K562 (cell line): ENCODE data around the gene CLIC1. TPM values are rescaled to one million over a fixed set of nuclear protein-coding genes. Genes with fewer than 3 reads are reported as not detected.

Experiments used
- BHLHE40 ChIP-seq: IDR thresholded peaks from 2 replicates; pipeline ENCODE4 v1.6.1; 2011; ENCODE audit warnings: low read length, improper control_type of control experiment
- CXXC5 ChIP-seq: fragments of 250-450 bp; sonication (Bioruptor Pico); IDR thresholded peaks from 2 replicates; pipeline ENCODE4 v1.8.0; 2022; ENCODE audit warnings: inconsistent platforms, mild to moderate bottlenecking, moderate library complexity
- DIDO1 ChIP-seq: fragments of 450-650 bp; IDR thresholded peaks from 2 replicates; pipeline ENCODE4 v1.6.1; 2016; ENCODE audit warnings: low read depth, missing biosample characterization, missing genetic modification characterization
- NELFE ChIP-seq: IDR thresholded peaks from 2 replicates; pipeline ENCODE4 v1.6.1; 2011; ENCODE audit warnings: mild to moderate bottlenecking; ENCODE audit not compliant: insufficient read depth, insufficient read length
- RBBP5 ChIP-seq: fragments of 200-600 bp; sonication (generic); IDR thresholded peaks from 2 replicates; pipeline ENCODE4 v1.6.1; 2012; ENCODE audit warnings: borderline replicate concordance, mild to moderate bottlenecking, low read length, control low read depth, inconsistent platforms; ENCODE audit not compliant: insufficient read depth, poor library complexity, severe bottlenecking
- SIN3A ChIP-seq, 2 experiments: fragments of 150-350 bp in 1 of 2; IDR thresholded peaks; 2 replicates each; pipeline ENCODE4 v1.6.1; 2011 to 2016; ENCODE audit warnings: borderline replicate concordance in 2 of 2, low read depth in 2 of 2, low read length in 2 of 2, mild to moderate bottlenecking in 2 of 2, moderate library complexity in 2 of 2; ENCODE audit not compliant: control insufficient read depth in 1 of 2
- TBL1XR1 ChIP-seq, 2 experiments: IDR thresholded peaks; 2 replicates each; pipeline ENCODE4 v1.6.1; 2012; ENCODE audit warnings: improper control_type of control experiment in 2 of 2, low read length in 2 of 2, mild to moderate bottlenecking in 1 of 2
- ZNF12 ChIP-seq: sonication (generic); formaldehyde crosslinking; IDR thresholded peaks from 2 replicates; pipeline ENCODE4 v1.4.0; 2020; ENCODE audit warnings: mild to moderate bottlenecking, missing genetic modification reagents
- ZNF764 ChIP-seq: fragments of 250-450 bp; sonication (Bioruptor Pico); IDR thresholded peaks from 2 replicates; pipeline ENCODE4 v1.4.0; 2020; ENCODE audit warnings: low read depth, mild to moderate bottlenecking, moderate library complexity
- ZSCAN32 ChIP-seq: fragments of 450-650 bp; formaldehyde crosslinking; IDR thresholded peaks from 2 replicates; pipeline ENCODE4 v1.4.0; 2020; ENCODE audit warnings: mild to moderate bottlenecking, moderate library complexity
- polyA plus RNA-seq, 8 experiments: library from polyadenylated mRNA; depleted of rRNA in 4 of 8; stranded (reverse) in 5 of 8; unstranded in 3 of 8; fragments of >200 nt; fragmentation: Nextera tagmentation in 2 of 8; fragmentation: Illumina TruSeq in 1 of 8; extraction: Ambion mirVana in 2 of 8; extraction: Trizol in 1 of 8; gene quantifications; 2 replicates each; pipeline versions ENCODE4 v1.2.1 to v1.2.3, GENCODE V29; 2011 to 2014; ENCODE audit warnings: inconsistent platforms in 1 of 8, missing spikeins in 1 of 8
- total RNA-seq, 7 experiments: library from RNA; depleted of rRNA in 6 of 7; stranded (reverse); fragments of >200 nt in 6 of 7; fragmentation: Illumina TruSeq in 2 of 7; extraction: Trizol in 2 of 7; gene quantifications; 2 replicates each; pipeline versions ENCODE4 v1.2.1 to v1.2.3, GENCODE V29; 2011 to 2021; ENCODE audit warnings: low replicate concordance in 1 of 7
- TF ChIP-seq, protein P1 (sequence below): sonication (generic); formaldehyde crosslinking; IDR thresholded peaks from 2 replicates; pipeline ENCODE4 v1.8.0; 2022; ENCODE audit warnings: mild to moderate bottlenecking, low read depth, missing genetic modification reagents
- TF ChIP-seq, protein P2 (sequence below): fragments of 450-650 bp; IDR thresholded peaks from 2 replicates; pipeline ENCODE4 v1.6.1; 2016; ENCODE audit warnings: borderline replicate concordance
- TF ChIP-seq, protein P3 (sequence below): fragments of 150-350 bp; conservative IDR thresholded peaks from 2 replicates; pipeline ENCODE4 v1.6.1; 2014; ENCODE audit warnings: low read length
- TF ChIP-seq, protein P4 (sequence below): sonication (generic); formaldehyde crosslinking; IDR thresholded peaks from 2 replicates; pipeline ENCODE4 v1.8.0; 2023; ENCODE audit warnings: mild to moderate bottlenecking, missing genetic modification reagents
- TF ChIP-seq, protein P5 (sequence below), 2 experiments: fragments of 450-650 bp in 1 of 2; IDR thresholded peaks; 2 replicates each; pipeline ENCODE4 v1.6.1; 2011 to 2017; ENCODE audit warnings: low read depth in 2 of 2, antibody characterized with exemption in 1 of 2, borderline replicate concordance in 1 of 2, low read length in 1 of 2, mild to moderate bottlenecking in 1 of 2, mixed read lengths in 1 of 2; ENCODE audit not compliant: control insufficient read depth in 1 of 2

The CLIC1 gene
- total and polyA plus RNA-seq, 9 of the 15 experiments (the other 6 are each of a cell fraction or from before 2014, with no cell fraction given), result 1,267 to 2,419 (median 1,808) TPM

DNA sequence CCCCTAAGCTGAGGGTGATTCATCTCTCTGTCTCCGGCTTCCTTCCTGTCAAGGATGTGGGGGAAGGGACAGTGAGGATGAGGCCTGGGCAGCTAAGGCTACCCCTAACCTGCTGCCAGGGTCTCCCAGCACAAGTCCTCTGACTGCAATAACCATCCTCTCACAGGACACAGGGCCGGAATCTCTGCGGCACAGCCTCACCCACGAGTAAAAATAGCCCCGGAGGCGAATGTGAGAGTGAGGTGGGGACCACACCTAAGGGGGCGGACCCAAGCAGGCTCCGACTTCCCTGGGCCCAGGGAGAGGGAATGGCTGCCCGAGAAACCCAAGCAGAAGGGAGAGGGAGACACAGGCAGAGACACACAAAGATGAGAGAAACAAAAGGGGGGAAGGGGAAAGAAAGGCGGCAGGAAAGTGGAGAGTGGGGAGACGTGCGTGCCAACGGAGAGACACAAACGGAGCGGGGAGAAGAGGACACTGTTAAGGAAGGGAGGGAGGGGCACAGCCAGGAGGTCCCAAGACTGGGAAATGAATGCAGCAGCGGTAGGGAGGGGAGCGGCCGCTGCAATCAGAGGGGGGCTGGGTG, 1.4 kb downstream of the CLIC1 start (continued):
- TF ChIP-seq, protein P1, sequence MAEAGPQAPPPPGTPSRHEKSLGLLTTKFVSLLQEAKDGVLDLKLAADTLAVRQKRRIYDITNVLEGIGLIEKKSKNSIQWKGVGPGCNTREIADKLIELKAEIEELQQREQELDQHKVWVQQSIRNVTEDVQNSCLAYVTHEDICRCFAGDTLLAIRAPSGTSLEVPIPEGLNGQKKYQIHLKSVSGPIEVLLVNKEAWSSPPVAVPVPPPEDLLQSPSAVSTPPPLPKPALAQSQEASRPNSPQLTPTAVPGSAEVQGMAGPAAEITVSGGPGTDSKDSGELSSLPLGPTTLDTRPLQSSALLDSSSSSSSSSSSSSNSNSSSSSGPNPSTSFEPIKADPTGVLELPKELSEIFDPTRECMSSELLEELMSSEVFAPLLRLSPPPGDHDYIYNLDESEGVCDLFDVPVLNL, result peak; percentile 73; the same call in 1 of the 2 replicates
- TF ChIP-seq, protein P2, sequence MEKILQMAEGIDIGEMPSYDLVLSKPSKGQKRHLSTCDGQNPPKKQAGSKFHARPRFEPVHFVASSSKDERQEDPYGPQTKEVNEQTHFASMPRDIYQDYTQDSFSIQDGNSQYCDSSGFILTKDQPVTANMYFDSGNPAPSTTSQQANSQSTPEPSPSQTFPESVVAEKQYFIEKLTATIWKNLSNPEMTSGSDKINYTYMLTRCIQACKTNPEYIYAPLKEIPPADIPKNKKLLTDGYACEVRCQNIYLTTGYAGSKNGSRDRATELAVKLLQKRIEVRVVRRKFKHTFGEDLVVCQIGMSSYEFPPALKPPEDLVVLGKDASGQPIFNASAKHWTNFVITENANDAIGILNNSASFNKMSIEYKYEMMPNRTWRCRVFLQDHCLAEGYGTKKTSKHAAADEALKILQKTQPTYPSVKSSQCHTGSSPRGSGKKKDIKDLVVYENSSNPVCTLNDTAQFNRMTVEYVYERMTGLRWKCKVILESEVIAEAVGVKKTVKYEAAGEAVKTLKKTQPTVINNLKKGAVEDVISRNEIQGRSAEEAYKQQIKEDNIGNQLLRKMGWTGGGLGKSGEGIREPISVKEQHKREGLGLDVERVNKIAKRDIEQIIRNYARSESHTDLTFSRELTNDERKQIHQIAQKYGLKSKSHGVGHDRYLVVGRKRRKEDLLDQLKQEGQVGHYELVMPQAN, result peak; percentile 94
- TF ChIP-seq CXXC5 (CRISPR knock-in tag) (no peak), RBBP5 (peak; percentile 53), ZNF12 (peak; percentile 72; the same call in 1 of the 2 replicates), NELFE (no peak), ZNF764 (CRISPR knock-in tag) (peak; percentile 28; the same call in 1 of the 2 replicates), ZSCAN32 (0 out of 2 replicates have a peak, but pooled peaks have one; percentile 6), BHLHE40 (peak; percentile 3; the same call in 1 of the 2 replicates), SIN3A (IDR thresholded peaks at IDR 0.05; ENCODE audit: borderline replicate concordance in 2 of 2, control insufficient read depth in 1 of 2, low read depth in 2 of 2, low read length in 2 of 2) (peak in 1 of 2 experiments; percentile 71; a peak in 2 of 4 replicates), TBL1XR1 (IDR thresholded peaks at IDR 0.05; ENCODE audit: low read length in 2 of 2) (peak; percentile 60 to 70; a peak in 3 of 4 replicates), DIDO1 (tag) (0 out of 2 replicates have a peak, but pooled peaks have one; percentile 16)
- TF ChIP-seq, protein P3, sequence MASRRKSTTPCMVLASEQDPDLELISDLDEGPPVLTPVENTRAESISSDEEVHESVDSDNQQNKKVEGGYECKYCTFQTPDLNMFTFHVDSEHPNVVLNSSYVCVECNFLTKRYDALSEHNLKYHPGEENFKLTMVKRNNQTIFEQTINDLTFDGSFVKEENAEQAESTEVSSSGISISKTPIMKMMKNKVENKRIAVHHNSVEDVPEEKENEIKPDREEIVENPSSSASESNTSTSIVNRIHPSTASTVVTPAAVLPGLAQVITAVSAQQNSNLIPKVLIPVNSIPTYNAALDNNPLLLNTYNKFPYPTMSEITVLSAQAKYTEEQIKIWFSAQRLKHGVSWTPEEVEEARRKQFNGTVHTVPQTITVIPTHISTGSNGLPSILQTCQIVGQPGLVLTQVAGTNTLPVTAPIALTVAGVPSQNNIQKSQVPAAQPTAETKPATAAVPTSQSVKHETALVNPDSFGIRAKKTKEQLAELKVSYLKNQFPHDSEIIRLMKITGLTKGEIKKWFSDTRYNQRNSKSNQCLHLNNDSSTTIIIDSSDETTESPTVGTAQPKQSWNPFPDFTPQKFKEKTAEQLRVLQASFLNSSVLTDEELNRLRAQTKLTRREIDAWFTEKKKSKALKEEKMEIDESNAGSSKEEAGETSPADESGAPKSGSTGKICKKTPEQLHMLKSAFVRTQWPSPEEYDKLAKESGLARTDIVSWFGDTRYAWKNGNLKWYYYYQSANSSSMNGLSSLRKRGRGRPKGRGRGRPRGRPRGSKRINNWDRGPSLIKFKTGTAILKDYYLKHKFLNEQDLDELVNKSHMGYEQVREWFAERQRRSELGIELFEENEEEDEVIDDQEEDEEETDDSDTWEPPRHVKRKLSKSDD, result 0 out of 2 replicates have a peak, but pooled peaks have one; percentile 43
- TF ChIP-seq, protein P4, sequence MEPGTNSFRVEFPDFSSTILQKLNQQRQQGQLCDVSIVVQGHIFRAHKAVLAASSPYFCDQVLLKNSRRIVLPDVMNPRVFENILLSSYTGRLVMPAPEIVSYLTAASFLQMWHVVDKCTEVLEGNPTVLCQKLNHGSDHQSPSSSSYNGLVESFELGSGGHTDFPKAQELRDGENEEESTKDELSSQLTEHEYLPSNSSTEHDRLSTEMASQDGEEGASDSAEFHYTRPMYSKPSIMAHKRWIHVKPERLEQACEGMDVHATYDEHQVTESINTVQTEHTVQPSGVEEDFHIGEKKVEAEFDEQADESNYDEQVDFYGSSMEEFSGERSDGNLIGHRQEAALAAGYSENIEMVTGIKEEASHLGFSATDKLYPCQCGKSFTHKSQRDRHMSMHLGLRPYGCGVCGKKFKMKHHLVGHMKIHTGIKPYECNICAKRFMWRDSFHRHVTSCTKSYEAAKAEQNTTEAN (CRISPR knock-in tag), result no peak
- TF ChIP-seq, protein P5, sequence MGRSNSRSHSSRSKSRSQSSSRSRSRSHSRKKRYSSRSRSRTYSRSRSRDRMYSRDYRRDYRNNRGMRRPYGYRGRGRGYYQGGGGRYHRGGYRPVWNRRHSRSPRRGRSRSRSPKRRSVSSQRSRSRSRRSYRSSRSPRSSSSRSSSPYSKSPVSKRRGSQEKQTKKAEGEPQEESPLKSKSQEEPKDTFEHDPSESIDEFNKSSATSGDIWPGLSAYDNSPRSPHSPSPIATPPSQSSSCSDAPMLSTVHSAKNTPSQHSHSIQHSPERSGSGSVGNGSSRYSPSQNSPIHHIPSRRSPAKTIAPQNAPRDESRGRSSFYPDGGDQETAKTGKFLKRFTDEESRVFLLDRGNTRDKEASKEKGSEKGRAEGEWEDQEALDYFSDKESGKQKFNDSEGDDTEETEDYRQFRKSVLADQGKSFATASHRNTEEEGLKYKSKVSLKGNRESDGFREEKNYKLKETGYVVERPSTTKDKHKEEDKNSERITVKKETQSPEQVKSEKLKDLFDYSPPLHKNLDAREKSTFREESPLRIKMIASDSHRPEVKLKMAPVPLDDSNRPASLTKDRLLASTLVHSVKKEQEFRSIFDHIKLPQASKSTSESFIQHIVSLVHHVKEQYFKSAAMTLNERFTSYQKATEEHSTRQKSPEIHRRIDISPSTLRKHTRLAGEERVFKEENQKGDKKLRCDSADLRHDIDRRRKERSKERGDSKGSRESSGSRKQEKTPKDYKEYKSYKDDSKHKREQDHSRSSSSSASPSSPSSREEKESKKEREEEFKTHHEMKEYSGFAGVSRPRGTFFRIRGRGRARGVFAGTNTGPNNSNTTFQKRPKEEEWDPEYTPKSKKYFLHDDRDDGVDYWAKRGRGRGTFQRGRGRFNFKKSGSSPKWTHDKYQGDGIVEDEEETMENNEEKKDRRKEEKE (IDR thresholded peaks at IDR 0.05; ENCODE audit: borderline replicate concordance in 1 of 2, control insufficient read depth in 1 of 2, low read depth in 2 of 2, low read length in 1 of 2), result 0 out of 4 replicates have a peak, but pooled peaks of 1 of the 2 experiments have one; percentile 68
